Measurements from ENCODE around the gene AP2S1. TPM values are rescaled to one million over a fixed set of nuclear protein-coding genes. Genes with fewer than 3 reads are reported as not detected.

Gene AP2S1
- total RNA-seq, 1 experiment from 2014 or later = 146 TPM

- Histone ChIP-seq H3K9me3 (ENCODE audit: control insufficient read depth, insufficient read depth, low read depth, low read length) (no peaks in the 10 kb centered on the region), H3K27ac (ENCODE audit: low read length) (no peak overlapping the region), H3K4me3 (ENCODE audit: low read depth in 2 of 2, low read length in 2 of 2) (no peak overlapping the region), H3K27me3 (ENCODE audit: control insufficient read depth, insufficient read depth, low read length) (no peaks in the 10 kb centered on the region), H3K36me3 (ENCODE audit: control insufficient read depth, insufficient read depth, low read length) (peaks cover 6% of the 10 kb centered on the region; the same call in 1 of the 2 replicates), H3K4me1 (ENCODE audit: control insufficient read depth, insufficient read depth, low read length) (peaks cover 7% of the 10 kb centered on the region; the same call in 1 of the 2 replicates)
- BruUV-seq (replicated peaks) = TSS peak; percentile 70
- ChIA-PET POLR2A (no interaction called here), CTCF (no interaction called here)
- in situ Hi-C loops (cut with HindIII; ENCODE audit: low pct_unique_long_range_greater_than_20kb, low sequenced_read_pairs) = no loop called here
- ATAC-seq (no peak), DNase-seq (ENCODE audit: low read depth, low spot score) (no peak)
- TF ChIP-seq SIN3A (IDR thresholded peaks at IDR 0.05; ENCODE audit: borderline replicate concordance, insufficient read depth, low read depth, low read length) = no peak
- no peak for TF ChIP-seq TCF7L2 (IDR thresholded peaks at IDR 0.05; ENCODE audit: low read depth, low read length)
- TF ChIP-seq POLR2AphosphoS5 (IDR thresholded peaks at IDR 0.05; ENCODE audit: low read depth, low read length) = no peak
- no peak for TF ChIP-seq CTCF (IDR thresholded peaks at IDR 0.05)
- TF ChIP-seq REST (IDR thresholded peaks at IDR 0.05; ENCODE audit: insufficient read depth in 1 of 2, low read depth in 2 of 2, low read length in 1 of 2) = no peak
- intact Hi-C loops (cut with micrococcal nuclease; ENCODE audit: unreplicated experiment) = no loop called here
These were observed 3.1 kb downstream of the AP2S1 start for GRCh38 chr19:46847528-46847927.

GRCh38 chr19:46845959-46846459, 4.6 kb downstream of the AP2S1 start:
- intact Hi-C loops (cut with micrococcal nuclease; ENCODE audit: unreplicated experiment) = no loop called here
- H3K4me1 ChIP-seq (ENCODE audit: control insufficient read depth, insufficient read depth, low read length) = peaks cover 7% of the 10 kb centered on the region
- CTCF ChIA-PET = interaction anchor here (0.6 kb wide), 1 partner anchor 94 kb away, joined by 8 read pairs; no protein-coding TSS in a partner anchor
- H3K27me3 ChIP-seq (ENCODE audit: control insufficient read depth, insufficient read depth, low read length) = no peaks in the 10 kb centered on the region
- DNase-seq (ENCODE audit: low read depth, low spot score) (no peak), ATAC-seq (no peak)
- no TSS peak for BruUV-seq (replicated peaks)
- peaks cover 6% of the 10 kb centered on the region; the same call in 1 of the 2 replicates for H3K36me3 ChIP-seq (ENCODE audit: control insufficient read depth, insufficient read depth, low read length)
- H3K4me3 ChIP-seq (ENCODE audit: low read depth in 2 of 2, low read length in 2 of 2) = no peak overlapping the region
- no peak for TF ChIP-seq SIN3A (IDR thresholded peaks at IDR 0.05; ENCODE audit: borderline replicate concordance, insufficient read depth, low read depth, low read length)
- no peak for TF ChIP-seq TCF7L2 (IDR thresholded peaks at IDR 0.05; ENCODE audit: low read depth, low read length)
- TF ChIP-seq CTCF (IDR thresholded peaks at IDR 0.05) = no peak
- TF ChIP-seq POLR2AphosphoS5 (IDR thresholded peaks at IDR 0.05; ENCODE audit: low read depth, low read length) = no peak
- no peak for TF ChIP-seq REST (IDR thresholded peaks at IDR 0.05; ENCODE audit: insufficient read depth in 1 of 2, low read depth in 2 of 2, low read length in 1 of 2)
- H3K9me3 ChIP-seq (ENCODE audit: control insufficient read depth, insufficient read depth, low read depth, low read length) = no peaks in the 10 kb centered on the region
- H3K27ac ChIP-seq (ENCODE audit: low read length) = no peak overlapping the region
- in situ Hi-C loops (cut with HindIII; ENCODE audit: low pct_unique_long_range_greater_than_20kb, low sequenced_read_pairs) = no loop called here
- POLR2A ChIA-PET = interaction anchor here (0.6 kb wide), 1 partner anchor 52 kb away, joined by 7 read pairs; no protein-coding TSS in a partner anchor

Measured in Panc1 (cell line).